Stimulated activated effector memory CD8-positive, alpha-beta T cell treated with anti-CD3 and anti-CD28 coated beads, Interleukin-12 subunit alpha, Interleukin-12 subunit beta, amount 100 ng/mL, for 72 hours (primary cell): ENCODE measurements around the gene PLA2G5.
"Not testable (repeated sequence)": the region's sequence is repeated elsewhere in the genome, so short reads cannot be mapped to it uniquely, and the experiment has no call there.

ENCODE experiments used
- ATAC-seq: fragments of 150-1000 bp; cut with Tn5 transposase; 2 replicates; pipeline ENCODE4 v1.10.0; 2021
- DNase-seq, 2 donors: peaks; one replicate each; pipeline ENCODE4 v3.0.0; 2021 to 2022; ENCODE audit warnings: low spot score in 2 of 2
- H3K27ac Mint-ChIP-seq: one replicate; pipeline ENCODE4 v1.8.0; 2022; ENCODE audit warnings: mild to moderate bottlenecking, mixed read lengths
- H3K36me3 Mint-ChIP-seq: one replicate; pipeline ENCODE4 v1.8.0; 2022; ENCODE audit warnings: mild to moderate bottlenecking, mixed read lengths
- H3K4me1 Mint-ChIP-seq: one replicate; pipeline ENCODE4 v1.8.0; 2022; ENCODE audit warnings: mixed read lengths
- H3K4me3 Mint-ChIP-seq: one replicate; pipeline ENCODE4 v1.8.0; 2022; ENCODE audit warnings: mild to moderate bottlenecking, mixed read lengths
- H3K9me3 Mint-ChIP-seq: one replicate; pipeline ENCODE4 v1.8.0; 2022; ENCODE audit warnings: mixed read lengths

The PLA2G5 gene

GRCh38 chr1:20052386-20052785 lies 17.6 kb upstream of the PLA2G5 start:
- DNase-seq (no peak), ATAC-seq (no peak)
- Mint-ChIP-seq H3K9me3 (peaks cover 7% of the 10 kb centered on the region), H3K36me3 (no peaks in the 10 kb centered on the region), H3K4me3 (no peak overlapping the region), H3K27ac (no peak overlapping the region), H3K4me1 (no peaks in the 10 kb centered on the region)

GRCh38 chr1:20057886-20058420 lies 12.0 kb upstream of the PLA2G5 start:
- Mint-ChIP-seq H3K4me3 (no peak overlapping the region), H3K9me3 (no peaks in the 10 kb centered on the region), H3K27ac (no peak overlapping the region), H3K4me1 (peaks cover 41% of the 10 kb centered on the region), H3K36me3 (no peaks in the 10 kb centered on the region)
- no peak for DNase-seq
- no peak for ATAC-seq

GRCh38 chr1:20058531-20058930 lies 11.5 kb upstream of the PLA2G5 start:
- ATAC-seq (peak; percentile 99), DNase-seq (peak in 1 of 2 donors; percentile 68)
- Mint-ChIP-seq H3K4me1 (peaks cover 41% of the 10 kb centered on the region), H3K4me3 (no peak overlapping the region), H3K36me3 (no peaks in the 10 kb centered on the region), H3K27ac (no peak overlapping the region), H3K9me3 (no peaks in the 10 kb centered on the region)

- Mint-ChIP-seq H3K36me3 (no peaks in the 10 kb centered on the region), H3K9me3 (no peaks in the 10 kb centered on the region), H3K4me1 (peaks cover 41% of the 10 kb centered on the region), H3K4me3 (no peak overlapping the region), H3K27ac (no peak overlapping the region)
- DNase-seq (peak in 1 of 2 donors; percentile 45), ATAC-seq (no peak)
Observed at GRCh38 chr1:20059847-20060246, 10.1 kb upstream of the PLA2G5 start.

- not testable (repeated sequence) for H3K9me3 Mint-ChIP-seq, H3K36me3 Mint-ChIP-seq, ATAC-seq, H3K27ac Mint-ChIP-seq, H3K4me3 Mint-ChIP-seq
- peak in 1 of 2 donors; percentile 10 for DNase-seq
- peaks cover 41% of the 10 kb centered on the region for H3K4me1 Mint-ChIP-seq
Observed at GRCh38 chr1:20060791-20061190, 9.2 kb upstream of the PLA2G5 start.

- Mint-ChIP-seq H3K9me3 (no peaks in the 10 kb centered on the region), H3K36me3 (no peaks in the 10 kb centered on the region), H3K4me1 (peaks cover 41% of the 10 kb centered on the region), H3K27ac (no peak overlapping the region), H3K4me3 (no peak overlapping the region)
- peak in 1 of 2 donors; percentile 15 for DNase-seq
- no peak for ATAC-seq
Observed at GRCh38 chr1:20061866-20062265, 8.1 kb upstream of the PLA2G5 start.

- Mint-ChIP-seq H3K4me3 (no peak overlapping the region), H3K27ac (no peak overlapping the region), H3K9me3 (no peaks in the 10 kb centered on the region), H3K4me1 (peaks cover 28% of the 10 kb centered on the region), H3K36me3 (no peaks in the 10 kb centered on the region)
- no peak for ATAC-seq
- DNase-seq, result no peak
Observed at GRCh38 chr1:20063861-20064292, 6.1 kb upstream of the PLA2G5 start.

- DNase-seq (peak in 1 of 2 donors; percentile 13), ATAC-seq (no peak)
- no peaks in the 10 kb centered on the region for H3K9me3 Mint-ChIP-seq
- H3K36me3 Mint-ChIP-seq, result no peaks in the 10 kb centered on the region
- H3K27ac Mint-ChIP-seq, result no peak overlapping the region
- no peaks in the 10 kb centered on the region for H3K4me1 Mint-ChIP-seq
- no peak overlapping the region for H3K4me3 Mint-ChIP-seq
Observed at GRCh38 chr1:20068722-20069121, 1.3 kb upstream of the PLA2G5 start.

GRCh38 chr1:20070357-20070756 lies 363 bp downstream of the PLA2G5 start:
- no peak overlapping the region for H3K4me3 Mint-ChIP-seq
- H3K36me3 Mint-ChIP-seq, result no peaks in the 10 kb centered on the region
- ATAC-seq (no peak), DNase-seq (peak in 1 of 2 donors; percentile 43)
- no peaks in the 10 kb centered on the region for H3K4me1 Mint-ChIP-seq
- no peak overlapping the region for H3K27ac Mint-ChIP-seq
- H3K9me3 Mint-ChIP-seq, result no peaks in the 10 kb centered on the region

GRCh38 chr1:20071416-20071815 lies 1.4 kb downstream of the PLA2G5 start:
- DNase-seq (peak in 1 of 2 donors; percentile 28), ATAC-seq (no peak)
- H3K4me3 Mint-ChIP-seq, result no peak overlapping the region
- no peak overlapping the region for H3K27ac Mint-ChIP-seq
- no peaks in the 10 kb centered on the region for H3K36me3 Mint-ChIP-seq
- H3K9me3 Mint-ChIP-seq, result no peaks in the 10 kb centered on the region
- H3K4me1 Mint-ChIP-seq, result no peaks in the 10 kb centered on the region

- Mint-ChIP-seq H3K36me3 (no peaks in the 10 kb centered on the region), H3K9me3 (no peaks in the 10 kb centered on the region), H3K4me3 (no peak overlapping the region), H3K27ac (no peak overlapping the region), H3K4me1 (peaks cover 2% of the 10 kb centered on the region)
- no peak for ATAC-seq
- DNase-seq, result peak in 1 of 2 donors; percentile 7
Observed at GRCh38 chr1:20072771-20073170, 2.8 kb downstream of the PLA2G5 start.

- no peak for ATAC-seq
- Mint-ChIP-seq H3K4me3 (no peak overlapping the region), H3K36me3 (no peaks in the 10 kb centered on the region), H3K27ac (no peak overlapping the region), H3K9me3 (no peaks in the 10 kb centered on the region), H3K4me1 (peaks cover 7% of the 10 kb centered on the region)
- no peak for DNase-seq
Observed at GRCh38 chr1:20073256-20073655, 3.3 kb downstream of the PLA2G5 start.

- no peak for DNase-seq
- H3K9me3 Mint-ChIP-seq, result no peaks in the 10 kb centered on the region
- no peak overlapping the region for H3K27ac Mint-ChIP-seq
- no peak for ATAC-seq
- no peaks in the 10 kb centered on the region for H3K36me3 Mint-ChIP-seq
- H3K4me3 Mint-ChIP-seq, result no peak overlapping the region
- H3K4me1 Mint-ChIP-seq, result peaks cover 11% of the 10 kb centered on the region
Observed at GRCh38 chr1:20074055-20074724, 4.2 kb downstream of the PLA2G5 start.

GRCh38 chr1:20074725-20075171 lies 4.8 kb downstream of the PLA2G5 start:
- H3K4me1 Mint-ChIP-seq, result peaks cover 11% of the 10 kb centered on the region

GRCh38 chr1:20075345-20075744 lies 5.4 kb downstream of the PLA2G5 start:
- H3K4me3 Mint-ChIP-seq, result no peak overlapping the region
- H3K36me3 Mint-ChIP-seq, result no peaks in the 10 kb centered on the region
- no peak overlapping the region for H3K27ac Mint-ChIP-seq
- H3K4me1 Mint-ChIP-seq, result peaks cover 13% of the 10 kb centered on the region
- ATAC-seq, result no peak
- H3K9me3 Mint-ChIP-seq, result no peaks in the 10 kb centered on the region
- no peak for DNase-seq

More at GRCh38 chr1:20074725-20075171, 4.8 kb downstream of the PLA2G5 start:
- no peak for ATAC-seq
- no peaks in the 10 kb centered on the region for H3K36me3 Mint-ChIP-seq
- no peaks in the 10 kb centered on the region for H3K9me3 Mint-ChIP-seq
- DNase-seq, result no peak
- H3K27ac Mint-ChIP-seq, result no peak overlapping the region
- H3K4me3 Mint-ChIP-seq, result no peak overlapping the region

GRCh38 chr1:20076223-20076622 lies 6.2 kb downstream of the PLA2G5 start:
- no peak for DNase-seq
- ATAC-seq, result no peak
- Mint-ChIP-seq H3K4me1 (peaks cover 22% of the 10 kb centered on the region), H3K36me3 (no peaks in the 10 kb centered on the region), H3K9me3 (no peaks in the 10 kb centered on the region), H3K27ac (no peak overlapping the region), H3K4me3 (no peak overlapping the region)
